HG02678 (cell line): ENCODE data around the gene BAG3.
"Not testable (repeated sequence)": the region's sequence is repeated elsewhere in the genome, so short reads cannot be mapped to it uniquely, and the experiment has no call there.

Source experiments
- ATAC-seq: cut with Tn5 transposase; IDR thresholded peaks from one replicate; pipeline ENCODE4 v1.9.1; 2021; ENCODE audit warnings: mild to moderate bottlenecking, moderate library complexity; ENCODE audit not compliant: unreplicated experiment

The BAG3 gene

DNA sequence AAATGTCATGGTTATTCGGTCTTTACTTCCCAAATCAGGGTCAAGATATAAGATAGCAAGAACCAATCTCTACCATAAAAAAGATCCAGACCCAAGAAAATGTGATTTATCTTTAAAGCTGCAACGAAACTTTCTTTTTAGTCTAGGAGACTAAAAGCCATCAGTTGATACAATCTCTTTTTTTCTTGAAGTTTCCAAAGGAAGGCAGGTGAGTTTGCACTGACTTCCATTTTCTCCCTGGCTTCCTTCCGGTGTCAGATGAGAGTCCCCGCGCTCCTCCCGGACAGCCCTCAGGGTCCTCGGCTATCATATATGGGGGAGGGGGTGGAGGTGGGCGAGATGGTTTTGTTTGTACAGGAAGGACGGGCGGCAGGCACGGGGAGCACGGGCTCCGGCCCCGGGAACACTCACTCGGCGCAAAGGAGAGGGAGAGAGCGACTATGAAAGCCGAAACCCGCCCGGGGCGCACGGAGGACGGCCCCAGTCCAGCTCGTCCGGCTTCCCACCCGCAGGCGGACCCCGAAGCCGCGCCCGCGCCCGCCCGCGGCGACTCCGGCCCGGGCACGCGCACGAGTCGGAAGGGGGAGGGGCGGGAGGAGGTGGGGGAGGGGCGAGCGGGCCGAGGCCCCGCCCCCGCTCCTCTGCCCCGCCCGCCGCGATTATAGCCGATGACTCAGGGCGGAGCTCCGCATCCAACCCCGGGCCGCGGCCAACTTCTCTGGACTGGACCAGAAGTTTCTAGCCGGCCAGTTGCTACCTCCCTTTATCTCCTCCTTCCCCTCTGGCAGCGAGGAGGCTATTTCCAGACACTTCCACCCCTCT, at the start of gene BAG3:
Gene BAG3, plus strand, starts transcription at position 689 of the 822 bp plus-strand sequence. CDS start 296 bp downstream, outside the sequence.
- peak; percentile 78 for ATAC-seq

DNA sequence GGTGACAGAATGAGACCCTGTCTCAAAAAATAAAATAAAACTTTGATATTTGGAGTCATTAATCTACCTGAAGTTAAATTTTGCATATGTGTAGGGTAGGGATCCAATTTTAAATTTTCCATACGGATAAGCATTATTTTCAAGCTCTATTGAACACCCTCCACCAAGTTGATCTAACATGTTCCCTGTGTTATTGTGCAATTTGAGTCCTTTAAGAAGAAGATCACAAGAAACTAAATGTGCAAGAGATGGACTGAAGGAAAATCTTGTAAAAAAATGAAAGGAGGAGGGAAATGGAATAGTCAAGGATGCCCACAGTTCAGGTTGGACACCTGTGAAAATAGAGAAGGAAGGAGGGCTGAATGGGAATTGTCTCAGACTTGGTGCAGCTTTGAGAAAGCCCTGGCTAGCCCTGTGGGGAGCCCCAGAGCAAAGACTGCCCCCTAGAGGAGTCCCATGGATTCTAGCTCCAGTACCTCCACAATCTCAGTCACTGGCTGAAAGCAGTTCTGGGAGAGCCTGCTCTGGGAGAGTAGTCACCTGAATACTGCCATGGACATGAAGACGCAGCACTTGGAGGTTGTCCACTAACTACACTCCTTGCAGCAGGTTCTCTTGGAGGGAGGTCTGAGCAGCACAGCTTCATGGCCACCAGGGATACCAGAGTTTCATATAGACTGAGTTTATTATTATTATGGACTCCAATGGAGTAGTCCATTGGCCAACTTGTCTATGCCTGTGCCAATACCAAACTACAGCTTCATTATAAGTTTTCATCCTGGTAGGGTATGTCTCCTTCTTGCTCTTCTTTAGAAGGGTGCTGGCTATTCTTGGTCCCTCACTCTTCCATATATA, 48.7 kb upstream of the BAG3 start:
- peak; percentile 42 for ATAC-seq

DNA sequence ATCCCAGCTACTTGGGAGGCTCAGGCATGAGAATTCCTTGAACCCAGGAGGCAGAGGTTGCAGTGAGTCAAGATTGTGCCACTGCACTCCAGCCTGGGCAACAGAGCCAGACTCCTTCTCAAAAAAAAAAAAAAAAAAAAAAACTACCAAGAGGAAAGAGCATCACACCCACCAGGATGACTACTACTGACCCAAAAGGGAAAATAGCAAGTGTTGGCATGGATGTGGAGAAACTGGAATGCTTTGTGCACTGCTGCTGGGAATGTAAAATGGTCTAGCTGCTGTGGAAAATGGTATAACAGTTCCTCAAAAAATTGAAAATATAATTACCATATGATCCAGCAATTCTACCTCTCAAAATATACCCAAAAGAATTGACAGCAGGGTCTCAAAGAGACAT, 46.7 kb upstream of the BAG3 start:
- no peak for ATAC-seq

DNA sequence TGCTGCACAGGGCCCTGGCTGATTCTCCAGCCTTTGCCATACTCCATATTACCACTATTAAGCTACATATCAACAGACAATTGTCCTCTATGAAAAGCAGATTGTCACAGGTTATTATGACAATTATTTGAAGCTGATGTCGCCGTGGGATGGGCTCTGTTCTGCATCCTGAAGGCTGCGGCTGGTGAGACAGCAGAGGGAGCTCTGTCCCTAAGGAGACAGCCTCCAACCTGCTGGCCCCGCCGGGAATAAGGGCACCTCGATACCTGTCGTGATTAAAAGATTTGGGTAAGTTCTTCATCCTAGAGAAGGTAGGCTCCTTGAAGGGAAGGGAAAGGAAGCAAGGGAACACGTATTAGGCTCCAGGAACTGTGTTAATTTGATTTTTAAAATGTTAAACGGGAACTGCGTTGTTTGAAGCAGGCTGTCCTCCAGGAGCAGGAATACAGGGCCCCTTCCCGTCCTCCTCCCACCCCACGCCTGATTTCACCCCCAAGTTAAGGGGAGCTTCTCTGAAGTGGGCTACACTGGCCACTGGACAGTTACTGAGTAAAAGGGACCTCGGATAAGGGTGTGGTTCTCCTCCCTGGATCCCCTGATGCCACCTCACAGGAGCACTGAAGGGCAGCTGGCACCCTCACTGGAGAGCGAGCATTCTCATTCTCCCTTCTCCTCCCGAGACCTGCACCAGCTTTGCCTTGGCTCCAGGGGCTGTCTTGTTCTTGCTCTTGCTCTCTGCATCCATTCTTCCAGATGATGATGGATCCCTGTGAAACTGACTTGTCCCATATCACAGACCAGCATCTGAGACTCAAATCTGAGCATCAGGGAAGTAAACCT, 42.6 kb upstream of the BAG3 start:
- no peak for ATAC-seq

DNA sequence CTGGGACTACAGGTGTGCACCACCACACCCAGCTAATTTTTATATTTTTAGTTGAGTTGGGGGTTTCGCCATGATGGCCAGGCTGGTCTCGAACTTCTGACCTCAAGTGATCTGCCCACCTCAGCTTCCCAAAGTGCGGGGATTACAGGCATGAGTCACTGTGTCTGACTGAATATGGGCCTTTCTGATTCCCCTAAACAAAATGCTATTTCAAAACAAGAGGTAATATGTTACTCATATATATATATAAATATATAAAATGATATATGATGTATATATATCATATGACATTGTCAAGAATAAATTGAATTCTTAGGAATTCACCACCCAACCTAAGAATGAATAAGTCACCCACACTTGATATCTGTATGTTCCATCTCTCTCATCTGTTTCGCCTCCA, 41.7 kb upstream of the BAG3 start:
- ATAC-seq, result no peak

DNA sequence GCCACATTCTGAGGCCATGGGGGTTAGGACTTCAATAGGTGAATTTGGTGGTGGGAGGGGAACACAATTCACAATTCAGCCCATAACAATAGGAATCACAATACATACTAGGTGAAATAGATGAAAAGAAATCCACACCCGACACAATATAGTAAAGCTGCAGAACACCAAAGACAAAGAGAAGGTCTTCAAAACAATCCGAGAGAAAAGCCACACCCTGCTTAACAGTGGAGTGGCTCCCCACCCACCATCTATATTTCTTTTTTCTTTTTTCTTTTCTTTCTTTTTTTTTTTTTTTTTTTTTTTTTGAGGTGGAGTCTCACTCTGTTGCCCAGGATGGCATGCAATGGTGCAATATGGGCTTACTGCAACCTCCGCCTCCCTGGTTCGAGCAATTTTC, 39.7 kb upstream of the BAG3 start:
- no peak for ATAC-seq

DNA sequence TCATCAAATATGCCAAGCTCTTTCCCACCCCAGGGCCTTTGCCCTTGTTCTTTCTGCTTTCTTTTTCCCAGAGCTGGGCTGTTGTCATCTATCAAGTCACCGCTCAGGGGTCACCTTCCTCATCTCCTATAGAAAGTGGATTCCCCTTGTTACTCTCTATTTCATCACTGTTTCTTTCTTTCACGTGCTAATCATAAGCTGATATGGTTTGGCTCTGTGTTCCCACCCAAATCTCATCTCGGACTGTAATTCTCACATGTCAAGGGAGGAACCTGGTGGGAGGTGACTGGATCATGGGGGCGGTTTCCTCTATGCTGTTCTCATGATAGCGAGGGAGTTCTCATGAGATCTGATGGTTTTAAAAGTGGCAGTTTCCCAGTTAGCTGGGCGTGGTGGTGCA, 37.4 kb upstream of the BAG3 start:
- no peak for ATAC-seq

DNA sequence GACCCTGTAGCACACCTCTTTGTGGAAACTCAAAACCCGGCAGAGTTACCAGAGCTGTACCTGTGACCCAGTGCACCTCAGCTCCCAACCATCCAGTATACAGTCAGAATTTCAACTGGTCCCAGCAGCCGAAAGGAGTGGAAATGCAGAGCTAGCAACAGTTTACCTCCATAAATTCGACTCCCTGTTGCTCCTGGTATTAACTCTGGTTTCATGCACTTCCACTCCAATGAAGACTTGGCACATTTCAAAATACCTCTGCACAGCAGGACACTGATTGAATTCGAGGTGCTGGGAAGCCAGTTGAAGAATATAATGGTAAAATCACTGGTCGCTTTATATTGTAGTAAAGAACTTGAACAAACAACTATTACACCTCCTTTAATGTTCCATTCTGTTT, 36.5 kb upstream of the BAG3 start:
- ATAC-seq, result no peak

DNA sequence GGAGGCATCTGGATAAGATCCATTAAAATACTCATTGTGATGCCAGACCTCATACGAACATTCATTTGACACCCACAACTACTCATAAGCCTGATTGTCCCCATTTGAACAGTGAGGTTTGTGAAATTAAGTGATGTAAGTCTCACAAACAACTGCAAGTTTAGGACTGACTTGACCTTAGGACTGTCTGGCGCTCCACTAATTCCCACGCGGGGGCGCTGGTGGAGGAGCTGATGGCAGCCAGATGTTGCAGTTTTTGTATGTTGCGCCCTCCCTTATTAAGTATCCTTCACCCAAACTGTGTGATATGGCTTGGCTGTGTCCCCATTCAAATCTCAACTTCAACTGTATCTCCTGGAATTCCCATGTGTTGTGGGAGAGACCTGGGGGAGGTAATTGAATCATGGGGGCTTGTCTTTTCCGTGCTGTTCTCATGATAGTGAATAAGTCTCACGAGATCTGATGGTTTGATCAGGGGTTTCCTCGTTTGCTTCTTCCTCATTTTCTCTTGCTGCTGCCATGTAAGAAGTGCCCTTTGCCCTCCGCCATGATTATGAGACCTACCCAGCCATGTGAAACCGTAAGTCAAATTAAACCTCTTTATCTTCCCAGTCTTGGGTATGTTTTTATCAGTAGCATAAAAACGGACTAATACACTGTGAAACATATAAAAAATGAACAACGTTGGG, 34.2 kb upstream of the BAG3 start:
- ATAC-seq, result no peak

DNA sequence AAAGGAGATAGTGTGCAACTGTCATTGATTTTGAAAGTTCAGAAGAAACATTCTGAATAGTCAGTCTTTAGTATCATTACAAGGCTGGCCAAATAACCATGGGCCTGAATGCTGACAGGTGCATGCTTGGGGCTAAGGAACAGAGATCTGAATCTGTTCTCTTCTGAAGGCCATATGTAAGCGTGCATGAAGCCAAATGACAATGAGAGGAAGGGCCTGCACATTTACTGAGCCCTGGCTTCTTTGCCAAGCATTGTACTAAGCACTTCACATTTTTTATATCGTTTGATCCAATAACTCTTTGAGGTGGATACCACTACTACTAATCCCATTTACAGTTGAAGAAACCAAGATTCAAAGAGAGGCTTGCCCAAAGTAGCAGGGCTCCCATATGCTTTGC, 32.0 kb upstream of the BAG3 start:
- no peak for ATAC-seq

DNA sequence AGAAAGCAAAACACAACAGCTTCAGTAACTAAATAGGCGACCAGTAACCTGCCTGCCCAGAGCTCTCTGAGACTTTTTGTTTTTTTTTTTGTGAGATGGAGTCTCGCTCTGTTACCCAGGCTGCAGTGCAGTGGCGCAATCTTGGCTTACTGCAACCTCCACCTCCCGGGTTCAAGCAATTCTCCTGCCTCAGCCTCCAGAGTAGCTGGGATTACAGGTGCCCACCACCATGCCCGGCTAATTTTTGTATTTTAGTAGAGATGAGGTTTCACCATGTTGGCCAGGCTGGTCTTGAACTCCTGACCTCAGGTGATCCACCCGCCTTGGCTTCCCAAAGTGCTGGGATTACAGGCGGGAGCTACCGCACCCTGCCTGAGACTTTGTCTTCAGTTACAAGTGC, 31.4 kb upstream of the BAG3 start:
- not testable (repeated sequence) for ATAC-seq

DNA sequence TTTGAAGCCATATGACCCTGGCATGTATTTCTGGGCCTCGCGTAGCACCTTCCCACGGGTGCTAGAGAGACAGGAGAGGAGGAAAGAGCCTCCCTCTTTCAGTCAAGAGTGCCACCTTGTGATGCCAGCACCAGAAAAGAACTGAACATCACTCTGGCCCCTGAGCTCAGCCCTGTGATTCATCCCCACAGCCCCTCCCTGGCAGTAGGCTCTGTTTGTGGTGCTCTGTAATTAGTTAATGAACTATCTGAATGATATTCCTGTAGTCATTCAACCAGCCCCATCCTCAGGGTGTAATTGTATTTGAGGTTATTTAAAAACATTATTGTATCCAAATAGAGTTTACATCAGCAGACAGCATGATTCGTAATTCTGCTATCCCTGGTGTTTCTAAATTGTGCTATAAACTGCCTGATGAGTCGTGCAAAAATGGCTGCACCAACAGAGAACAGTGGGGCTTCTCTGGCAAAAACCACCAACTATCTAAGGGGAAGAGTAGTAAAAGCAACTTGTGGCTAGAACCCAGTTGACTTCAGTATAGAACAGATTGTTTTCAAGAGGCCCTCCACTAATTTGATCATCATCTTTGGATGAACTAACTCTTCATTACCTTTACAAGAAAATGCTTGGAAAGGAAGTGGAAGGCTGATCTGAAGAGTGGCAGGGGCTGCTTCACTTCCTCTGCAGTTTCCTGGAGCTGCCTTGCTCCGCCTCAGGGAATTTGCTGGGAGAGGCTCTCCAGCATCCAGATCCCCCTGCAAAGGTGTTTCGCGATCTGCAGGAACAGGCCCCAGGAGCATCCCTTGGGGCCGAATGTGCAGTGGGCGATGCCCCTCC, 30.7 kb upstream of the BAG3 start:
- ATAC-seq, result no peak

DNA sequence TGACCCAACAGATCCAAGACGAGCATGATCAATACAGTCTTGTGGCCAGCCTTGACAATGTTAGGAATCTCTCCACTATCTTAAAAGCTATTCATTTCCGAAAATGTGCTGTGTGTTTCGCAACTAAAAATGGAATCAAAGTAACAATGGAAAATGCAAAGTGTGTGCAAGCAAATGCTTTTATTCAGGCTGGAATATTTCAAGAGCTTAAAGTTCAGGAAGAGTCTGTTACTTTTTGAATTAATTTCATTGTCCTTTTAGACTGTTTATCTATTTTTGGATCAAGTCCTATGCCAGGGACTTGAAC, 30.1 kb upstream of the BAG3 start:
- no peak for ATAC-seq

DNA sequence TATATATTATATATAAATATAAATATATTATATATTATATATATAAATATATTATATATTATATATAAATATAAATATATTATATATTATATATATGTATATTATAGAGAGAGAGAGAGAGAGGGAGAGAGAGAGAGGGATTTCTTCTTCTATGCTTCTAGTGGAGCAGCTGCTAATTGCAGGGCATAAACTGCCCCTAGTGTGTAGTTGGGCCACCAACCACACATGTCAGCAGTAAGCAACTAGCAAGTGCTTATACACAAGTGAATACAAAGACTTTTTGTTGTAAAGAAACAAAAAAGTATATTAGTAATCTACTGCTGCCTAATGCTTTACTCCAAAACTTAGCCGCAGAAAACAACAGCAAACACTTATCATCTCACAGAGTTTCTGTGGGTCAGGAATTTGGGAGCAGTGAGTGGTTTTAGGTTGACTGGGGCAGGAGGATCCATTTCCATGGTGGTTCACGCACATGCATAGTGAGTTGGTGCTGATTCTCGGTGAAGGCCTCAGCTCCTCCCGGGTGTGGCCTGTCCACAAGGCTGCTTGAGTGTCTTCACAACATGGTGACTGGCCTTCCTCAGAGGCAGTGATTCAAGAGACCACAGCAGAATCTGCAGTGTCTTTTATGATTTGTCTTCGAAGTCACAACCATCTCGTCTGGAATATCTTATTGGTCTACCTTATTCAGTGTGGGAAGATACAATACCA, 25.5 kb upstream of the BAG3 start:
- no peak for ATAC-seq

DNA sequence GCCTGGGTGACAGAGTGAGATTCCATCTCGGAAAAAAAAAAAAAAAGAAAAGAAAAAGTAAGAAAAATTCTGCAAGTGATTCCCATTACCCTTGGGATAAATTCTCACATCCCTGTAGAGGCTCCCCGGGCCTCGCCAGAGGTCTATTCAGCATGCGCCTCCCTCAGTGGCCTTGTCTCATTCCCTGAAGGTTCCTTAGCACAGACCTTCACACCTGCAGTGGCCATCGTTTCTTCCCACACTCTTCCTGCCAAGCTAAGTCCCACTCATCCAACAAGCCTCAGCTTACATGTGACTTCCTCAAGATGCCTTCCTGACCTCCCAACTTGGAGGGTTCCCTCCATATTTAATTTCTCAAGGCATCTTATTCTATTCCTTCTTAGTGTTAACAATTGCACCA, 20.9 kb upstream of the BAG3 start:
- ATAC-seq, result no peak

DNA sequence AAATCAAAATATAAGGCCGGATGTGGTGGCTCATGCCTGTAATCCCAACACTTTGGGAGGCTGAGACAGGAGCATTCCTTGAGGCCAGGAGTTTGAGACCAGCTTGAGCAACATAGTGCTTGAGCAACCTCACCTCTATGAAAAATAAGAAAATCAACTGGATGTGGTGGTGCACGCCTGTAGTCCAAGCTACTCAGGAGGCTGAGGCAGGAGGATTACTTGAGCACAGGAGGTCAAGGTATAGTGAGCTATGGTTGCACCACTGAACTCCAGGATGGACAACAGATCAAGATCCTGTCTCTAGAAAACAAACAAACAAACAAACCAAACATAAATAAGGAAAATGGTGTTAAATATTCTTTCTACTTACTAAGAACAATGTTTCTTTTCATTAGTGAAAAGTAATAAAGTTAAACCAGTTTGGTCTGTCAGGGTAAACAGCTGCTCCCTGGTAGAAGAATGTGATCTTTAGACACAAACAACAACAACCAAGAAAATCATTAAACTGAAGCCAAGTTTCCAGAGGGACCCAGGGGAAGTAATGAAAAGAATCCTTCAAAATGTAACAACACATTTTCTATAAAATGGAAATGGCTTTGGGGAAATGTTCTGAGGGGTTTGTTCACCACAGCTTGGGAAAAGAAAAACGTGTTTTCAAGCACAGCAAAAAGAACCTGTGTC, 17.5 kb upstream of the BAG3 start:
- ATAC-seq, result no peak

DNA sequence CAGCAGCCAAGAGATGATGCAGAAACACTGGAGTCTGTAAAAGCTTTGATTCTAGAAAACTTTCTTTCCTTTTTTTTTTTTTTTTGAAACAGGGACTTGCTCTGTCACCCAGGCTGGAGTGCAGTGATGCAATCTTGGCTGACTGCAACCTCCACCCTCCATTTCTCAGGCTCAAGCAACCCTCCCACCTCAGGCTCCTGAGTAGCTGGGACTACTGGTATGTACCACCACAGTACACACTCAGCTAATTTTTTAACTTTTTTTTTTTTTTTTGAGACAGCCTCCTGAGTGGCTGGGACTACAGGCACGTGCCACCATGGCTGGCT, 17.0 kb upstream of the BAG3 start:
- no peak for ATAC-seq

DNA sequence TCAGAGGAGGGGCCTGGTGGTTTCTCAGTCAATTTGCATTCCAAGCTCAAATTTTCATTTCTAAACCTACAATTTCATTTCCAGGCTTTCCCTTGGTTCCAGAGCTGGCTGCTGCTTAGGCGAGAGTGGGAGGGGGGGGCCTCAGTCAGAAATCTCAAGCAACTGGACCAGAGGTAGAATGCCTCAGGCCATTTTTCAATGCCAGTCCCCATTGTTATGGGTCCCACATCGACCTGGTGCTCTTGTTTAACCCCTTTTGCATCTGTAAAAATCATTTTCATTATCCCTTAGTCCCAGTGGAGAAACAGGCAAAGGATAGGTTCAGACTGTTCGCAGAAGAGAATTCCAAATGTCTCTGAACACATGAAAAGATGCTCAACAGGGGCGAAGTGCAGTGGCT, 13.5 kb upstream of the BAG3 start:
- no peak for ATAC-seq

DNA sequence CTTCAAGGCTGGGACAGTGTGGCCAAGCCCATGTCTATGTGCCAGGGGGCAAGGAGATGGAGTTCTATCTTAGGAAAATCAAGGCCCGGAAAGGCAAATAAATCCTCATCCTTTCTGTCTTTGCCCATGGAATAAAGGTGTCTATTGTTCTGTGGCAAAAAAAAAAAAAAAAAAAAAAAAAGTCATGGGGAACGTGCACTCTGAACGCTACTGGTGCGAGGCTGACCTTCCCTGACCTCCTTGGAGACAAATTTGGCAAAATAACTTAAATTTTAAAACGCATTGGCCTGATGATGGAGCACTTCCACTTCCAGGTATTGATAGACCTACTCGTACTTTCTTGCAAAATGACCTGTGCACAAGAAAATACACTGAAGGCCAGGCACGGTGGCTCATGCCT, 12.2 kb upstream of the BAG3 start:
- no peak for ATAC-seq
